NCI-H82 treated with DMSO at 0.1 percent for 48 hours (cell line): ENCODE data around the gene CNNM4.

Experiments
- DNase-seq: peaks from one replicate; lab custom pipeline; 2025; ENCODE audit not compliant: unreplicated experiment; lab: John Stamatoyannopoulos, UW

Gene CNNM4

GRCh38 chr2:96856776-96857666 lies 96.3 kb downstream of the CNNM4 start:
- DNase-seq = no peak

- DNase-seq = peak; percentile 97
These were observed 97.1 kb downstream of the CNNM4 start, which contains the start of gene ANKRD39 for GRCh38 chr2:96857667-96858372. TSS of gene ANKRD39 (minus strand) at chr2:96858016. CDS start at chr2:96857987, 29 bp downstream.

GRCh38 chr2:96859099-96859649 lies 98.5 kb downstream of the CNNM4 start:
- DNase-seq = no peak

- no peak for DNase-seq
These were observed 99.0 kb downstream of the CNNM4 start for GRCh38 chr2:96859681-96860064.

- no peak for DNase-seq
These were observed 99.6 kb downstream of the CNNM4 start for GRCh38 chr2:96860065-96861029.

- no peak for DNase-seq
These were observed 100.4 kb downstream of the CNNM4 start for GRCh38 chr2:96861074-96861473.
